ENCODE measurements around the gene OPCML.

The OPCML gene

GRCh38 chr11:133047771-133048115 lies 484.6 kb downstream of the OPCML start:
- TF ChIP-seq REST (IDR thresholded peaks at IDR 0.05; ENCODE audit: insufficient replicate concordance, low read depth) (no peak), POLR2AphosphoS5 (IDR thresholded peaks at IDR 0.05; ENCODE audit: low read depth) (no peak), GABPA (IDR thresholded peaks at IDR 0.05; ENCODE audit: low read depth) (no peak), CTCF (IDR thresholded peaks at IDR 0.05; ENCODE audit: insufficient read depth, low read length) (no peak), SPI1 (IDR thresholded peaks at IDR 0.05; ENCODE audit: borderline replicate concordance, low read depth) (no peak)
- Histone ChIP-seq H3K27me3 (ENCODE audit: insufficient read depth, poor library complexity, severe bottlenecking) (no peaks in the 10 kb centered on the region), H3K4me3 (replicated peaks; ENCODE audit: insufficient read depth, low read length) (no peak overlapping the region), H3K27ac (replicated peaks) (no peak overlapping the region)
- no peak for DNase-seq (ENCODE audit: low read depth in 1 of 2, low spot score in 1 of 2)

- Histone ChIP-seq H3K27ac (replicated peaks) (no peak overlapping the region), H3K4me3 (replicated peaks; ENCODE audit: insufficient read depth, low read length) (no peak overlapping the region), H3K27me3 (ENCODE audit: insufficient read depth, poor library complexity, severe bottlenecking) (no peaks in the 10 kb centered on the region)
- DNase-seq (ENCODE audit: low read depth in 1 of 2, low spot score in 1 of 2) = no peak
- TF ChIP-seq SPI1 (IDR thresholded peaks at IDR 0.05; ENCODE audit: borderline replicate concordance, low read depth) = no peak
- TF ChIP-seq CTCF (IDR thresholded peaks at IDR 0.05; ENCODE audit: insufficient read depth, low read length) = no peak
- TF ChIP-seq POLR2AphosphoS5 (IDR thresholded peaks at IDR 0.05; ENCODE audit: low read depth) = no peak
- no peak for TF ChIP-seq REST (IDR thresholded peaks at IDR 0.05; ENCODE audit: insufficient replicate concordance, low read depth)
- no peak for TF ChIP-seq GABPA (IDR thresholded peaks at IDR 0.05; ENCODE audit: low read depth)
Observed at GRCh38 chr11:133047036-133047770, 485.1 kb downstream of the OPCML start.

GRCh38 chr11:133046252-133046651 lies 486.0 kb downstream of the OPCML start:
- no peak for DNase-seq (ENCODE audit: low read depth in 1 of 2, low spot score in 1 of 2)
- no peaks in the 10 kb centered on the region for H3K27me3 ChIP-seq (ENCODE audit: insufficient read depth, poor library complexity, severe bottlenecking)
- no peak overlapping the region for H3K4me3 ChIP-seq (replicated peaks; ENCODE audit: insufficient read depth, low read length)
- no peak overlapping the region for H3K27ac ChIP-seq (replicated peaks)
- TF ChIP-seq SPI1 (IDR thresholded peaks at IDR 0.05; ENCODE audit: borderline replicate concordance, low read depth) (no peak), REST (IDR thresholded peaks at IDR 0.05; ENCODE audit: insufficient replicate concordance, low read depth) (no peak), CTCF (IDR thresholded peaks at IDR 0.05; ENCODE audit: insufficient read depth, low read length) (no peak), GABPA (IDR thresholded peaks at IDR 0.05; ENCODE audit: low read depth) (no peak), POLR2AphosphoS5 (IDR thresholded peaks at IDR 0.05; ENCODE audit: low read depth) (no peak)

All from HL-60 (cell line).